GM12801 (cell line): ENCODE results near the gene HS3ST3B1.

Experiments used
- CTCF ChIP-seq: IDR thresholded peaks from one replicate; pipeline ENCODE4 v1.5.1; 2011; ENCODE audit warnings: control low read depth; ENCODE audit not compliant: insufficient read length; ENCODE audit errors: extremely low read depth

The HS3ST3B1 gene

GRCh38 chr17:14318918-14319205, 18.0 kb downstream of the HS3ST3B1 start:
- TF ChIP-seq CTCF: no peak

GRCh38 chr17:14320098-14320497, 19.2 kb downstream of the HS3ST3B1 start:
- TF ChIP-seq CTCF: no peak

- TF ChIP-seq CTCF: no peak
These were observed 20.0 kb downstream of the HS3ST3B1 start for GRCh38 chr17:14320734-14321475.

GRCh38 chr17:14321476-14321949, 20.6 kb downstream of the HS3ST3B1 start:
- TF ChIP-seq CTCF: no peak

GRCh38 chr17:14321980-14322776, 21.3 kb downstream of the HS3ST3B1 start:
- TF ChIP-seq CTCF: no peak

GRCh38 chr17:14323522-14323981, 22.7 kb downstream of the HS3ST3B1 start:
- TF ChIP-seq CTCF: no peak

- TF ChIP-seq CTCF: no peak
These were observed 24.8 kb downstream of the HS3ST3B1 start for GRCh38 chr17:14325618-14326167.
